Fibroblast of pulmonary artery (primary cell): ENCODE data around the gene VPS26A.

Experiments
- DNase-seq: peaks from one replicate; pipeline ENCODE4 v3.0.0-alpha.2; 2010; ENCODE audit warnings: low read depth
- H3K4me3 ChIP-seq: replicated peaks from 2 replicates; pipeline ENCODE4 v1.5.1; 2011; ENCODE audit warnings: low read depth, mild to moderate bottlenecking, control low read depth, low read length, moderate library complexity
- CTCF ChIP-seq: IDR thresholded peaks from 2 replicates; pipeline ENCODE4 v1.5.1; 2011; ENCODE audit warnings: mild to moderate bottlenecking, control low read depth, low read length, inconsistent platforms; ENCODE audit errors: missing control alignments

VPS26A gene

GRCh38 chr10:69102440-69102839 is 21.5 kb upstream of the VPS26A start:
- no peak overlapping the region for H3K4me3 ChIP-seq
- no peak for DNase-seq

GRCh38 chr10:69103784-69104183 is 20.2 kb upstream of the VPS26A start:
- DNase-seq, result no peak
- TF ChIP-seq CTCF, result no peak
- no peak overlapping the region for H3K4me3 ChIP-seq

More at GRCh38 chr10:69102440-69102839, 21.5 kb upstream of the VPS26A start:
- TF ChIP-seq CTCF, result no peak

GRCh38 chr10:69104994-69105790 is 18.8 kb upstream of the VPS26A start:
- DNase-seq, result no peak
- no peak for TF ChIP-seq CTCF

GRCh38 chr10:69107176-69107490 is 16.8 kb upstream of the VPS26A start:
- H3K4me3 ChIP-seq, result no peak overlapping the region
- no peak for TF ChIP-seq CTCF
- DNase-seq, result no peak

More at GRCh38 chr10:69104994-69105790, 18.8 kb upstream of the VPS26A start:
- H3K4me3 ChIP-seq, result no peak overlapping the region

GRCh38 chr10:69107699-69108098 is 16.3 kb upstream of the VPS26A start:
- no peak overlapping the region for H3K4me3 ChIP-seq
- TF ChIP-seq CTCF, result no peak
- no peak for DNase-seq

- no peak overlapping the region for H3K4me3 ChIP-seq
- no peak for DNase-seq
- no peak for TF ChIP-seq CTCF
These were observed 4.1 kb upstream of the VPS26A start for GRCh38 chr10:69119896-69120295.

GRCh38 chr10:69123306-69123746 is 652 bp upstream of the VPS26A start:
- peak; percentile 75 for DNase-seq

More at GRCh38 chr10:69123306-69123746, 652 bp upstream of the VPS26A start:
- TF ChIP-seq CTCF, result peak; percentile 45
- H3K4me3 ChIP-seq, result peak overlapping the region; percentile 95
